Trophoblast cell (in vitro differentiated cells and primary cell): ENCODE data around the gene ZNF157.
A peak's percentile ranks its signal among the peaks of the same experiment; 100 is the strongest.
"Not testable (repeated sequence)": the region's sequence is repeated elsewhere in the genome, so short reads cannot be mapped to it uniquely, and the experiment has no call there.

Source experiments
- DNase-seq, 2 donors: peaks; one replicate each; pipeline ENCODE4 v3.0.0-alpha.2; 2016
- H2AFZ ChIP-seq: 2 replicates; pipeline ENCODE4 v1.6.1; 2013; ENCODE audit warnings: low read length, moderate library complexity, mild to moderate bottlenecking; ENCODE audit not compliant: insufficient read depth, poor library complexity
- H2AK5ac ChIP-seq: 2 replicates; pipeline ENCODE4 v1.6.1; 2013; ENCODE audit warnings: mild to moderate bottlenecking, low read length
- H2BK120ac ChIP-seq: 2 replicates; pipeline ENCODE4 v1.6.1; 2013; ENCODE audit warnings: low read length, mild to moderate bottlenecking, moderate library complexity; ENCODE audit not compliant: insufficient read depth, poor library complexity
- H2BK12ac ChIP-seq: 2 replicates; pipeline ENCODE4 v1.6.1; 2013; ENCODE audit warnings: mild to moderate bottlenecking, low read length, moderate library complexity
- H2BK5ac ChIP-seq: 2 replicates; pipeline ENCODE4 v1.6.1; 2013; ENCODE audit warnings: low read length, low read depth, moderate library complexity, mild to moderate bottlenecking; ENCODE audit not compliant: poor library complexity
- H3K14ac ChIP-seq: 2 replicates; pipeline ENCODE4 v1.6.1; 2013; ENCODE audit warnings: mild to moderate bottlenecking, low read length
- H3K18ac ChIP-seq: 2 replicates; pipeline ENCODE4 v1.6.1; 2013; ENCODE audit warnings: mild to moderate bottlenecking, low read length
- H3K23ac ChIP-seq: 2 replicates; pipeline ENCODE4 v1.6.1; 2013; ENCODE audit warnings: low read length
- H3K27ac ChIP-seq: 2 replicates; pipeline ENCODE4 v1.5.1; 2013; ENCODE audit warnings: low read depth, mild to moderate bottlenecking, inconsistent platforms, low read length, moderate library complexity
- H3K27me3 ChIP-seq: 2 replicates; pipeline ENCODE4 v1.6.1; 2013; ENCODE audit warnings: inconsistent platforms, mild to moderate bottlenecking, low read length, moderate library complexity; ENCODE audit not compliant: insufficient read depth
- H3K36me3 ChIP-seq, 2 experiments: 1 replicate in 1 of 2; 2 replicates in 1 of 2; pipeline ENCODE4 v1.6.1; 2013; ENCODE audit warnings: low read length in 2 of 2, mild to moderate bottlenecking in 2 of 2, moderate library complexity in 1 of 2; ENCODE audit not compliant: insufficient read depth in 2 of 2, control insufficient read depth in 1 of 2
- H3K4ac ChIP-seq: 2 replicates; pipeline ENCODE4 v1.6.1; 2013; ENCODE audit warnings: low read depth, mild to moderate bottlenecking, low read length, moderate library complexity
- H3K4me1 ChIP-seq, 2 experiments: 1 replicate in 1 of 2; 2 replicates in 1 of 2; pipeline ENCODE4 v1.6.1; 2013; ENCODE audit warnings: low read length in 2 of 2, mild to moderate bottlenecking in 2 of 2, moderate library complexity in 1 of 2; ENCODE audit not compliant: insufficient read depth in 2 of 2, control insufficient read depth in 1 of 2
- H3K4me2 ChIP-seq: 2 replicates; pipeline ENCODE4 v1.6.1; 2013; ENCODE audit warnings: inconsistent platforms, mild to moderate bottlenecking, low read length, moderate library complexity
- H3K4me3 ChIP-seq: 2 replicates; pipeline ENCODE4 v1.5.1; 2013; ENCODE audit warnings: mild to moderate bottlenecking, low read depth, low read length, inconsistent platforms
- H3K79me1 ChIP-seq: one replicate; pipeline ENCODE4 v1.6.1; 2013; ENCODE audit warnings: low read length
- H3K79me2 ChIP-seq: 2 replicates; pipeline ENCODE4 v1.6.1; 2013; ENCODE audit warnings: low read length, mild to moderate bottlenecking; ENCODE audit not compliant: control insufficient read depth, insufficient read depth, poor library complexity
- H3K9ac ChIP-seq: 2 replicates; pipeline ENCODE4 v1.6.1; 2013; ENCODE audit warnings: mild to moderate bottlenecking, low read length
- H3K9me3 ChIP-seq: 2 replicates; pipeline ENCODE4 v1.6.1; 2013; ENCODE audit warnings: low read depth, mild to moderate bottlenecking, control low read depth, inconsistent platforms, low read length; ENCODE audit not compliant: insufficient read depth
- H4K12ac ChIP-seq: 2 replicates; pipeline ENCODE4 v1.6.1; 2013; ENCODE audit warnings: low read depth, mild to moderate bottlenecking, low read length, moderate library complexity
- H4K8ac ChIP-seq: 2 replicates; pipeline ENCODE4 v1.6.1; 2013; ENCODE audit warnings: low read depth, mild to moderate bottlenecking, low read length, moderate library complexity
- H4K91ac ChIP-seq: one replicate; pipeline ENCODE4 v1.6.1; 2013; ENCODE audit warnings: low read depth, mild to moderate bottlenecking, low read length, moderate library complexity
- WGBS: extraction: QIAGEN DNeasy Blood & Tissue Kit; methylation state at CpG from one replicate; pipeline ENCODE4 v1.1.7; 2013; ENCODE audit warnings: missing lambda C conversion rate; ENCODE audit not compliant: insufficient read length, insufficient coverage; ENCODE audit errors: extremely low coverage; 5-methylcytosine and 5-hydroxymethylcytosine counted together

ZNF157 gene

DNA sequence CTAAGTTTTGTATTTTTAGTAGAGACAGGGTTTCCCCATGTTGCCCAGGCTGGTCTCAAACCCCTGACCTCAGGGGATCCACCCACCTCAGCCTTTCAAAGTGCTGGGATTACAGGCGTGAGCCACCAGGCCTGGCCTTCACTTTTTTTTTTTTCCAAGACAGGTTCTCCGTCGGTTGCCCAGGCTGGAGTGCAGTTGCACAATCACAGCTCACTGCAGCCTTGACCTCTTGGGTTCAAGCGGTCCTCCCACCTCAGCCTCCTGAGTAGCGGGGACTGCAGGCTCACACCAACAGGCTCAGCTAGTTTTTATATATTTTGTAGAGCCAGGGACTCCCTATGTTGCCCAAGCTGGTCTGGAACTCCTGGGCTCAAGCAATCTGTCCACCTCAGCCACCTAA, 37.6 kb upstream of the ZNF157 start:
- no CpG with 5 or more reads among the region's 5 CpGs for WGBS
- not testable (repeated sequence) for H3K4me1 ChIP-seq

DNA sequence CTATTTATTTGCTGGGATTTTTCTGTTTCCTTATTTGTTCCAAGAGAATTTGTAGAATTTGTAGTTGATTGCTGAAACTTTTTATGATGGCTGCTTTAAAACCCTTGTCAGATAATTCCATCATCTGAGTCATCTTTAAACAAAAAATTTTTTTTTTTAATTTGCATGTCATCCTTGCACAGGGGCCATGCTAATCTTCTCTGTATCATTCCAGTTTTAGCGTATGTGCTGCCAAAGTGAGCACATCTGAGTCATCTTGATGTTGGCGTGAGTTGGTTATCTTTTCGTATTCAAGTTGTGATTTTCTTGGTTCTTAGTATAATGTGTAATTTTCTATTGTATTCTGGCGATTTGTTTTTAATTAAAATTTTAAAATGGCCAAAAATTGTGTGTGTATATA, 18.7 kb upstream of the ZNF157 start:
- Histone ChIP-seq H3K4me2 (no peak overlapping the region), H3K27ac (no peak overlapping the region), H2BK5ac (no peak overlapping the region), H3K18ac (no peak overlapping the region), H2AFZ (no peak overlapping the region), H4K8ac (no peak overlapping the region), H2AK5ac (no peak overlapping the region), H4K12ac (no peak overlapping the region), H3K14ac (no peak overlapping the region), H4K91ac (no peak overlapping the region), H2BK120ac (no peak overlapping the region), H3K27me3 (no peaks in the 10 kb centered on the region), H3K4me1 (no peaks in the 10 kb centered on the region), H3K79me2 (no peaks in the 10 kb centered on the region), H3K9ac (no peak overlapping the region), H3K23ac (no peak overlapping the region), H3K36me3 (no peaks in the 10 kb centered on the region), H3K79me1 (no peaks in the 10 kb centered on the region), H3K4ac (no peak overlapping the region), H3K9me3 (no peaks in the 10 kb centered on the region), H3K4me3 (no peak overlapping the region), H2BK12ac (no peak overlapping the region)
- no CpG with 5 or more reads among the region's 4 CpGs for whole genome bisulfite sequencing
- DNase-seq: peak in 1 of 2 donors; percentile 10

More for the DNA sequence above, 37.6 kb upstream of the ZNF157 start:
- not testable (repeated sequence) for H3K9me3 ChIP-seq, H2AFZ ChIP-seq, H3K4me3 ChIP-seq, H4K8ac ChIP-seq, H3K79me2 ChIP-seq, H3K18ac ChIP-seq, H2BK120ac ChIP-seq, H4K12ac ChIP-seq, H4K91ac ChIP-seq, H3K36me3 ChIP-seq, H3K27me3 ChIP-seq, H3K4me2 ChIP-seq, H2BK5ac ChIP-seq, H3K23ac ChIP-seq, DNase-seq, H2BK12ac ChIP-seq, H3K79me1 ChIP-seq, H2AK5ac ChIP-seq, H3K27ac ChIP-seq, H3K9ac ChIP-seq, H3K14ac ChIP-seq, H3K4ac ChIP-seq

DNA sequence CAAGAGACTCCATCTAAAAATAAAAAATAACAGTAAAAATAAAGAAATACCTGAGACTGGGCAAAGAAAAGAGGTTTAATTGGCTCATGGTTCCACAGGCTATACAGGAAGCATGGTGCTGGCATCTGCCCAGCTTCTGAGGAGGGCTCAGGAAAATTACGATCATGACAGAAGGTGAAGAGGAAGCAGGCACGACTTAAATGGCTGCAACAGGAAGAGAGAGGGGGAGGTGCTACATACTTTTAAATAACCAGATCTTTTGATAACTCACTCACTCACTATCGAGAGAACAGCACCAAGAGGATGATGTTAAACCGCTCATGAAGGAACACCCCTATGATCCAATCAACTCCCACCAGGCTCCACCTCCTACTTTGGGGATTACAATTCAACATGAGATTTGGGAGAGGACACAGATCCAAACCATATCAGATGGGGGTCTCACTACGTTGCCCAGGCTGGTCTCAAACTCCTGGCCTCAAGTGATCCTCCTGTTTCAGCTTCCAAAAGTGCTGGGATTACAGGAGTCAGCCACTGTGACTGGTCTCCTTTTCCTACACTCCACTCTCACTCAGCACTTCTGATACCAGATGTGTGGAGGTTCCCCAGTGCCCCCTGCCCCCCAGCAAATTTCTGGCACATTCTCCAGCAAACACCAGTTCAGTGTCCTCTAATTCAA, 11.9 kb upstream of the ZNF157 start:
- H4K12ac ChIP-seq: no peak overlapping the region
- H3K4me2 ChIP-seq: no peak overlapping the region
- H2AFZ ChIP-seq: no peak overlapping the region
- H3K14ac ChIP-seq: no peak overlapping the region
- no CpG with 5 or more reads among the region's 5 CpGs for WGBS
- H2BK12ac ChIP-seq: no peak overlapping the region
- H3K9ac ChIP-seq: no peak overlapping the region
- peaks cover 7% of the 10 kb centered on the region for H3K79me1 ChIP-seq
- no peak for DNase-seq
- no peak overlapping the region for H3K4ac ChIP-seq
- H3K18ac ChIP-seq: no peak overlapping the region
- no peak overlapping the region for H2AK5ac ChIP-seq
- no peak overlapping the region for H4K91ac ChIP-seq
- H2BK120ac ChIP-seq: no peak overlapping the region
- H3K79me2 ChIP-seq: no peaks in the 10 kb centered on the region
- H3K27ac ChIP-seq: no peak overlapping the region
- no peaks in the 10 kb centered on the region for H3K27me3 ChIP-seq
- no peak overlapping the region for H2BK5ac ChIP-seq
- H3K36me3 ChIP-seq: no peaks in the 10 kb centered on the region
- H3K4me3 ChIP-seq: no peak overlapping the region
- no peak overlapping the region for H3K23ac ChIP-seq
- no peaks in the 10 kb centered on the region for H3K4me1 ChIP-seq
- H4K8ac ChIP-seq: no peak overlapping the region
- H3K9me3 ChIP-seq: no peaks in the 10 kb centered on the region

- Histone ChIP-seq H3K27ac (peak overlapping the region; percentile 58), H3K23ac (no peak overlapping the region), H2AK5ac (no peak overlapping the region), H3K4me2 (no peak overlapping the region), H2BK12ac (no peak overlapping the region), H3K4me3 (no peak overlapping the region), H3K9ac (no peak overlapping the region), H2AFZ (no peak overlapping the region), H3K79me1 (peaks cover 7% of the 10 kb centered on the region), H4K91ac (peak overlapping the region; percentile 24), H3K14ac (no peak overlapping the region), H3K9me3 (no peaks in the 10 kb centered on the region), H4K12ac (peak overlapping the region; percentile 70), H2BK5ac (peak overlapping the region; percentile 2), H4K8ac (no peak overlapping the region), H3K4ac (no peak overlapping the region), H3K36me3 (no peaks in the 10 kb centered on the region), H3K18ac (no peak overlapping the region), H3K79me2 (no peaks in the 10 kb centered on the region), H2BK120ac (peak overlapping the region; percentile 38), H3K27me3 (no peaks in the 10 kb centered on the region), H3K4me1 (no peaks in the 10 kb centered on the region)
- peak in 1 of 2 donors; percentile 9 for DNase-seq
- WGBS: no CpG with 5 or more reads among the region's 7 CpGs
Observed at GRCh38 chrX:47360423-47361179, 9.8 kb upstream of the ZNF157 start.
